ENCODE data around the gene FAM81A.
"Not testable (repeated sequence)": the region's sequence is repeated elsewhere in the genome, so short reads cannot be mapped to it uniquely, and the experiment has no call there.

FAM81A gene

DNA sequence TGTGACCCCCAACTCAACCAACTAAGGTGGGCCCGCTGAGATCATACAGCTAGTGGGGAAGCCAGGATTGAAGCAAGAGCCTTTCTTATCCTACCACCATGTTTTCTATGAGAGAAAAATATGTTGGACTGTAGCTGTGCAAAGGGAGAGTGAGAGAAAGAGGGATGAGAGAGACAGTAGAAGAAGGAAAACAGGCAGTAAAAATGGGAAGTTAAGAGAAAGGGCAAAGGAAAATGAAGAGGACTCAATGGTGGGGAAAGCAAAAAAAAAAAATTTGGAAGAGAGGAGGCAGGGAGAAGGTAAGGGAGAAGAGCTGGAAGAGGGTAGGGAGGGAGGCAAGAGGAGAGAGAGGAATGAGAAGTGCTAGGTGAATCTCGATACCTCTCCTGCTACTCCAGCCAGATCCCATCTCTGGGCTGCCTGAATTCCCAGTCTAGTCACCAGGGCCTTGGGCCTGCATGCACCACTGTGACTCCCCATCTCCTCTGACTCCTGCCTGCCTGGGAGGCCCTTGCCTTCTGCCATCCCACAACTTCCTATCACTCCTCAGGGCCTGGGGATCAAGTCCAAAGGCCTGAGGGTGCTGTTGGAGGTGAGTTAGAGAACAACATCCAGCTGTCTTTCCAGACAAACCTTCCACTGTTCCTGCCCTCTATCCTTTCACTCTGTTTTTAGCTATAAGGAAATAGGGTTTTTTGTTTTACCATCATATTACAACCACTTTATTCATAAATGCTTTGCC is 15.7 kb downstream of the FAM81A start:
- DNase-seq (ENCODE audit: low read depth): no peak
- no peak overlapping the region for H3K4me3 ChIP-seq (ENCODE audit: low read length)
- TF ChIP-seq CTCF (conservative IDR thresholded peaks at IDR 0.05; ENCODE audit: low read depth, low read length): no peak

GRCh38 chr15:59456114-59456513 is 18.1 kb downstream of the FAM81A start:
- no peak for TF ChIP-seq CTCF (conservative IDR thresholded peaks at IDR 0.05; ENCODE audit: low read depth, low read length)
- H3K4me3 ChIP-seq (ENCODE audit: low read length): no peak overlapping the region
- DNase-seq (ENCODE audit: low read depth): no peak

DNA sequence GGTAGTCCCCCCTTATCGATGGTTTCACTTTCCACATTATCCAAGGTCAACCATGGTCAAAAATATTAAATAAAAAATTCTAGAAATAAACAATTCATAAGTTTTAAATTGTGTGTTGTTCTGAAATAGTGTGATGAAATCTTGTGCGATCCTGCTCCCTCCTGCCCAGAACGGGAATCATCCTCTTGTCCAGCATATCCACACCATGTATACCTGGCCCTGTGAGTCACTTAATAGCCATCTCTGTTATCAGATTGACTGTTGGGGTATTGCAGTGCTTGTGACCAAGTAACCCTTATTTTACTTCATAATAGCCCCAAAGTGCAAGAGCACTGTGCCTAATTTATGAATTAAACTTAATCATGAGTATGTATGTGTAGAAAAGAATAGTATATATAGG is 19.1 kb downstream of the FAM81A start:
- DNase-seq (ENCODE audit: low read depth): no peak
- TF ChIP-seq CTCF (conservative IDR thresholded peaks at IDR 0.05; ENCODE audit: low read depth, low read length): no peak
- H3K4me3 ChIP-seq (ENCODE audit: low read length): no peak overlapping the region

DNA sequence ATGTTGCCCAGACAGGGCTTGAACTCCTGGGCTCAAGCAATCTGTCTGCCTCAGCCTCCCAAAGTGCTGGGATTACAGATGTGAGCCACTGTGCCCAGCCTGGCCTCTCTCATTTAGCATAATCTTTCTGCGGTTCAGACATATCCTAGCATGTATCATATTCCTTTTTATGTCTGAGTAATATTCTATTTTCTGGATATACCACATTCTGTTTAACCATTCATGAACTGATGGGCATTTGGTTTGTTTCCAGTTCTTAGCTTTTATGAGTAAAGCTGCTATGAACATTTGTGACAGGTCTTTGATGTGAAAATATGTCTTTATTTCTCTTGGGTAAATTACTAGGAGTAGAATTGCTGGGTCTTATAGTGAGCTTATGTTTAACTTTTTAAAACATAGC is 23.5 kb downstream of the FAM81A start:
- DNase-seq (ENCODE audit: low read depth): no peak
- no peak for TF ChIP-seq CTCF (conservative IDR thresholded peaks at IDR 0.05; ENCODE audit: low read depth, low read length)
- H3K4me3 ChIP-seq (ENCODE audit: low read length): no peak overlapping the region

DNA sequence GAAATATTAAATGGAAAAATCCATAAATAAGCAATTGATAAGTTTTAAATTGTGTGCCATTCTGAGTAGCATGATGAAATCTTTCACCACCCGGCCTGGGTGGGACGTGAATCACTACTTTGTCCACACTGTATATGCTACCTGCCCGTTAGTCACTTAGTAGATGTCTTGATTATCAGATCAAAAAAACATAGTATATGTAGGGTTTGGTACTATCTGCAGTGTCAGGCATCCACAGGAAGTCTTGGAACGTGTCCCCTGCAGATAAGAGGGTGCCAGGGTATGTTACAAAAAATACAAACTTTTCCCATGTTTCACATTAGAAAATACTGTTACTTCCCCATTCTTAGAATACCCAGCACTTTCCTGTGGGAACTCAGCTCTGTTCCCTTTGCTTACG is 35.2 kb downstream of the FAM81A start:
- no peak for TF ChIP-seq CTCF (conservative IDR thresholded peaks at IDR 0.05; ENCODE audit: low read depth, low read length)
- DNase-seq (ENCODE audit: low read depth): no peak
- no peak overlapping the region for H3K4me3 ChIP-seq (ENCODE audit: low read length)

GRCh38 chr15:59475161-59475560 is 37.2 kb downstream of the FAM81A start:
- H3K4me3 ChIP-seq (ENCODE audit: low read length); DNase-seq (ENCODE audit: low read depth): not testable (repeated sequence)

DNA sequence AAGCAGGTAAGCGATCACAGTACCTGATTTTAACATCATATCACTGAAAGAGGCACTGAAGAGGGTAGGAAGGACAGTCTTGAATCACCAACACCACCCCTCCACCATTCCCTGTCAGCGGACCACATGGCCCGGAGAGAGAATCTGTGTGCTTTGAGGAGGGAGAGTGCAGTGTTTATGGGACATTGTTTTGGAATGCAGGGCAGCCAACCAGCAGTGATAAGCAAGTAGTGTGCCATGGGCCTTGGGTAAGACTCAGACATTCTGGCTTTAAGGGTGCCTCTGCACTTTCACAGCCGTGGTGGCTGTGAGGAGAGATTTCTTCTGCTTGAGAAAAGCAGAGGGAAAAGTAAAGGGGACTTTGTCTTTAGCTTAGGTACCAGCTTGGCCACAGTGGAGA is 46.4 kb downstream of the FAM81A start:
- no peak for TF ChIP-seq CTCF (conservative IDR thresholded peaks at IDR 0.05; ENCODE audit: low read depth, low read length)
- DNase-seq (ENCODE audit: low read depth): no peak
- H3K4me3 ChIP-seq (ENCODE audit: low read length): no peak overlapping the region

Measured in retinal pigment epithelial cell (primary cell).